Fibroblast of the aortic adventitia (primary cell): Measurements from ENCODE around the gene RAVER1. TPM values are rescaled to one million over a fixed set of nuclear protein-coding genes. Genes with fewer than 3 reads are reported as not detected.

Experiments used
- DNase-seq: peaks from one replicate; pipeline ENCODE4 v3.0.0-alpha.2; 2010; ENCODE audit warnings: low read depth
- H3K4me3 ChIP-seq: 2 replicates; pipeline ENCODE4 v1.5.1; 2011; ENCODE audit warnings: low read depth, mild to moderate bottlenecking, control low read depth, low read length, moderate library complexity
- CTCF ChIP-seq: IDR thresholded peaks from 2 replicates; pipeline ENCODE4 v1.5.1; 2011; ENCODE audit warnings: mild to moderate bottlenecking, low read length, control low read depth, inconsistent platforms; ENCODE audit not compliant: insufficient read depth
- total RNA-seq: library from RNA; depleted of rRNA; stranded (reverse); fragments of >200 nt; gene quantifications from 2 replicates; pipeline ENCODE4 v1.2.3, GENCODE V29; 2012; ENCODE audit warnings: low replicate concordance

The RAVER1 gene
- total RNA-seq, 1 donor = 12.0 TPM

GRCh38 chr19:10305139-10305806, 28.1 kb downstream of the RAVER1 start:
- no peak for DNase-seq
- no peak for TF ChIP-seq CTCF
- no peak overlapping the region for H3K4me3 ChIP-seq

- TF ChIP-seq CTCF = no peak
- DNase-seq = no peak
- H3K4me3 ChIP-seq = no peak overlapping the region
These were observed 33.5 kb downstream of the RAVER1 start for GRCh38 chr19:10299545-10300458.

GRCh38 chr19:10295847-10296591, 37.3 kb downstream of the RAVER1 start:
- no peak for DNase-seq
- H3K4me3 ChIP-seq = no peak overlapping the region
- no peak for TF ChIP-seq CTCF

GRCh38 chr19:10295305-10295846, 38.0 kb downstream of the RAVER1 start:
- TF ChIP-seq CTCF = peak; percentile 15
- no peak for DNase-seq
- no peak overlapping the region for H3K4me3 ChIP-seq

- no peak overlapping the region for H3K4me3 ChIP-seq
- no peak for TF ChIP-seq CTCF
- no peak for DNase-seq
These were observed 39.0 kb downstream of the RAVER1 start for GRCh38 chr19:10294368-10294697.

GRCh38 chr19:10293637-10294367, 39.5 kb downstream of the RAVER1 start:
- DNase-seq = no peak
- H3K4me3 ChIP-seq = no peak overlapping the region
- TF ChIP-seq CTCF = no peak
